ENCODE measurements around the gene OR4D11. TPM values are rescaled to one million over a fixed set of nuclear protein-coding genes. Genes with fewer than 3 reads are reported as not detected.

Gene OR4D11
- total and polyA plus RNA-seq, 9 of the 15 experiments (the other 6 are each of a cell fraction or from before 2014, with no cell fraction given) = not detected

- TF ChIP-seq CBX8 (IDR thresholded peaks at IDR 0.05; ENCODE audit: borderline replicate concordance, extremely low read depth, low read depth, low read length, poor library complexity, severe bottlenecking) = no peak
- peak; percentile 71; the same call in 1 of the 2 replicates for TF ChIP-seq SOX6 (IDR thresholded peaks at IDR 0.05)
- 0 out of 2 replicates have a peak, but pooled peaks have one; percentile 42 for TF ChIP-seq RHOXF2B (CRISPR knock-in tag; conservative IDR thresholded peaks at IDR 0.05)
- TF ChIP-seq BCOR (IDR thresholded peaks at IDR 0.05) = no peak; the same call in 1 of the 2 replicates
- no peak for TF ChIP-seq HNRNPL (IDR thresholded peaks at IDR 0.05; ENCODE audit: low read depth, low read length)
- peak; percentile 86; the same call in 1 of the 2 replicates for TF ChIP-seq CC2D1A (IDR thresholded peaks at IDR 0.05)
- no peak for TF ChIP-seq ZNF740 (CRISPR knock-in tag; IDR thresholded peaks at IDR 0.05)
- no peak for TF ChIP-seq ZNF740 (tag; IDR thresholded peaks at IDR 0.05)
- no peak for TF ChIP-seq ZNF232 (CRISPR knock-in tag; IDR thresholded peaks at IDR 0.05)
- peak; percentile 30; the same call in 1 of the 2 replicates for TF ChIP-seq KLF13 (tag; IDR thresholded peaks at IDR 0.05; ENCODE audit: borderline replicate concordance, low read depth)
- TF ChIP-seq SRSF9 (IDR thresholded peaks at IDR 0.05; ENCODE audit: borderline replicate concordance, low read depth, low read length) = no peak
- TF ChIP-seq NFIX (CRISPR knock-in tag; IDR thresholded peaks at IDR 0.05; ENCODE audit: low read depth) = no peak
- peak; percentile 54; the same call in 1 of the 2 replicates for TF ChIP-seq ZNF175 (CRISPR knock-in tag; IDR thresholded peaks at IDR 0.05; ENCODE audit: low read depth)
- TF ChIP-seq SMARCC2 (IDR thresholded peaks at IDR 0.05; ENCODE audit: low read depth) = peak; percentile 57; the same call in 1 of the 2 replicates
- TF ChIP-seq, protein P1, sequence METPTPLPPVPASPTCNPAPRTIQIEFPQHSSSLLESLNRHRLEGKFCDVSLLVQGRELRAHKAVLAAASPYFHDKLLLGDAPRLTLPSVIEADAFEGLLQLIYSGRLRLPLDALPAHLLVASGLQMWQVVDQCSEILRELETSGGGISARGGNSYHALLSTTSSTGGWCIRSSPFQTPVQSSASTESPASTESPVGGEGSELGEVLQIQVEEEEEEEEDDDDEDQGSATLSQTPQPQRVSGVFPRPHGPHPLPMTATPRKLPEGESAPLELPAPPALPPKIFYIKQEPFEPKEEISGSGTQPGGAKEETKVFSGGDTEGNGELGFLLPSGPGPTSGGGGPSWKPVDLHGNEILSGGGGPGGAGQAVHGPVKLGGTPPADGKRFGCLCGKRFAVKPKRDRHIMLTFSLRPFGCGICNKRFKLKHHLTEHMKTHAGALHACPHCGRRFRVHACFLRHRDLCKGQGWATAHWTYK (CRISPR knock-in tag; IDR thresholded peaks at IDR 0.05) = peak; percentile 11; the same call in 1 of the 2 replicates
- no peak for TF ChIP-seq IRF2 (CRISPR knock-in tag; IDR thresholded peaks at IDR 0.05)
- no peak for TF ChIP-seq HMG20A (CRISPR knock-in tag; conservative IDR thresholded peaks at IDR 0.05)
- TF ChIP-seq GTF2F1 (IDR thresholded peaks at IDR 0.05; ENCODE audit: low read depth, low read length) = peak; percentile 79; the same call in 1 of the 2 replicates
- TF ChIP-seq TCF3 (CRISPR knock-in tag; IDR thresholded peaks at IDR 0.05) = no peak; the same call in 1 of the 2 replicates
- TF ChIP-seq KDM1A (IDR thresholded peaks at IDR 0.05) = peak in 1 of 2 experiments; percentile 57; a peak in 2 of 4 replicates
- no peak; the same call in 1 of the 2 replicates for TF ChIP-seq ARID2 (IDR thresholded peaks at IDR 0.05)
- no peak for TF ChIP-seq TSHZ1 (CRISPR knock-in tag; IDR thresholded peaks at IDR 0.05)
Measured at GRCh38 chr11:59545179-59546020, 42.0 kb downstream of the OR4D11 start (continued).

Measured in K562 (cell line).